Esophagus mucosa (tissue), 1 donor: Measurements from ENCODE around the gene NR2F2. TPM values are rescaled to one million over a fixed set of nuclear protein-coding genes. Genes with fewer than 3 reads are reported as not detected.

Source experiments
- ATAC-seq: fragments of 200-7000 bp; cut with Tn5 transposase; one replicate; pipeline ENCODE4 v1.9.1; 2020
- total RNA-seq: library from RNA; stranded (reverse); gene quantifications from one replicate; pipeline ENCODE4 v1.2.4, GENCODE V29; 2023
- donor health status: DM: yes; HTN: yes; CAD: no.

Gene NR2F2
- total RNA-seq, 1 donor from 2014 or later: 6.9 TPM

GRCh38 chr15:96320107-96320506 is 10.4 kb upstream of the NR2F2 start:
- no peak for ATAC-seq

GRCh38 chr15:96320703-96321638 is 9.5 kb upstream of the NR2F2 start:
- no peak for ATAC-seq

- ATAC-seq: peak; percentile 40
Observed at GRCh38 chr15:96321639-96322535, 8.6 kb upstream of the NR2F2 start.

- no peak for ATAC-seq
Observed at GRCh38 chr15:96322536-96323318, 7.8 kb upstream of the NR2F2 start.

GRCh38 chr15:96323319-96324145 is 7.0 kb upstream of the NR2F2 start:
- ATAC-seq: no peak

- ATAC-seq: no peak
Observed at GRCh38 chr15:96324192-96324895, 6.2 kb upstream of the NR2F2 start.

GRCh38 chr15:96324940-96325540 is 5.5 kb upstream of the NR2F2 start:
- no peak for ATAC-seq

GRCh38 chr15:96325541-96326327 is 4.8 kb upstream of the NR2F2 start:
- ATAC-seq: no peak

- no peak for ATAC-seq
Observed at GRCh38 chr15:96326328-96327154, 4.0 kb upstream of the NR2F2 start.

GRCh38 chr15:96327155-96327741 is 3.3 kb upstream of the NR2F2 start:
- peak; percentile 40 for ATAC-seq

- ATAC-seq: no peak
Observed at GRCh38 chr15:96328181-96328876, 2.2 kb upstream of the NR2F2 start.

- ATAC-seq: no peak
Observed at GRCh38 chr15:96328877-96329195, 1.7 kb upstream of the NR2F2 start.

- ATAC-seq: no peak
Observed at GRCh38 chr15:96329403-96329981, 1.0 kb upstream of the NR2F2 start.

GRCh38 chr15:96330064-96330449 is 443 bp upstream of the NR2F2 start:
- peak; percentile 48 for ATAC-seq

- ATAC-seq: no peak
Observed at GRCh38 chr15:96331144-96331944, 844 bp downstream of the NR2F2 start.

GRCh38 chr15:96331945-96332636 is 1.6 kb downstream of the NR2F2 start:
- ATAC-seq: no peak
